Activated CD8-positive, alpha-beta memory T cell treated with anti-CD3 and anti-CD28 coated beads, Interleukin-2, amount 50 U/mL, for 24 hours (primary cell): ENCODE measurements around the gene LTB4R.

Experiments used
- DNase-seq: peaks from one replicate; pipeline ENCODE4 v3.0.0-alpha.2; 2020; ENCODE audit errors: extremely low read depth

The LTB4R gene

DNA sequence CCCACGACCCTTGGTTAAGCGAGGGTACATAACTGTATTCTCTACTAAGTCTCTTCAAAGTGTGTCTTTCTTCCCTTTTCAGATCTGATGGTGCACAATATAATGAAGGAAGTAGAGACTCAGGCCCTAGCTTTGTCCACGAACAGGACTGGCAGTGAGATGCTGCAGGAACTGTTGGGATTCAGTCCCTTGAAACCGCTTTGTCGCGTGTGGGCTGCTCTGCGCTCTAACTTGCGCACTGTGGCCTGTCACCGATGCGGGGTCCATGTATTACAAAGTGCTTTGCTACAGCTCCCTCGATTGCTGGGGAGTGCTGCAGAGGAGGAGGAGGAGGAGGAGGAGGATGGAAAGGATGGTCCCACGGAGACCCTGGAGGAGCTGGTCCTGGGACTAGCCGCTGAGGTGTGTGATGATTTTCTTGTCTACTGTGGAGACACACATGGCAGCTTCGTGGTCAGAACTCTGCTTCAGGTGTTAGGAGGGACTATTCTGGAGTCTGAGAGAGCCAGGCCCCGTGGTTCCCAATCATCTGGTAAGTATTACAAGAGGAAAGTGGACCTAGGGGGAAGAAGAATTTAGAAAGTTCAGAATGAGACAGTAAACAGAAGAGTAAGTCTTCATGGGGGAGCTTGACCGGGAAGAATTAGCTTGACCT is 10.8 kb upstream of the LTB4R start:
- DNase-seq, result no peak

DNA sequence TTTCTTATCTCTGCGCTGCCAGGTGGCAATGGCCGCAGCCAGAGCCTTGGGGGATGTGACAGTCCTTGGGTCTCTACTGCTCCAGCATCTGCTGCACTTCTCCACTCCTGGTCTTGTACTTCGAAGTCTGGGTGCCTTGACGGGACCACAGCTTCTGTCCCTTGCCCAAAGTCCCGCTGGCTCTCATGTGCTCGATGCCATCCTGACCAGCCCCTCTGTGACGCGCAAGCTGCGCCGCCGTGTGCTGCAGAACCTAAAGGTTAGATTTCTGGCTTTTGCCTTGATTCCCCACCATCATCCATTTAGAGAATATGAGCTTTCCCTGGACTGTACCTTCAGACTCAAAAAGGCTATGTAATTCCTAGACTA is 7.3 kb upstream of the LTB4R start:
- no peak for DNase-seq

DNA sequence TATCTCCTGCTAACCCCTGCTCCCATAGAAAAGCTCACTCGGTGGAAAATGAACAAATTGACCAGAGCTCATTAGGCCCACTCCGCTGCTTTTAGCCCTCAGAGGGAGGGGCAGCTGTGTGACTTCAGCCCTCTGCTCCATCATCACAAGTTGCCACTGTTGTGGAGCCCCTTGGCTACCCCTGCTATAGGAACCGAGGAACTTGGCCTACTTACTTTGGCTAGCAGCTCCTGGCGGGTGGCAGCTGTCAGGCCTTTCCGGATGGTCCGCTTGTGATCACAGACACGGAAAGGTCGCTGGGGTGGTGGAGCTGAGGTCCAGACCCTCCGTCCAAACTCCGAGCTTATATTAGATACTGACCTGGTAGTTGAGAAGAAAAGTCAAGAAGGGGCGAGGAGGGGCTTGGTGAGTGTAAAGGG is 4.1 kb upstream of the LTB4R start:
- DNase-seq, result no peak

DNA sequence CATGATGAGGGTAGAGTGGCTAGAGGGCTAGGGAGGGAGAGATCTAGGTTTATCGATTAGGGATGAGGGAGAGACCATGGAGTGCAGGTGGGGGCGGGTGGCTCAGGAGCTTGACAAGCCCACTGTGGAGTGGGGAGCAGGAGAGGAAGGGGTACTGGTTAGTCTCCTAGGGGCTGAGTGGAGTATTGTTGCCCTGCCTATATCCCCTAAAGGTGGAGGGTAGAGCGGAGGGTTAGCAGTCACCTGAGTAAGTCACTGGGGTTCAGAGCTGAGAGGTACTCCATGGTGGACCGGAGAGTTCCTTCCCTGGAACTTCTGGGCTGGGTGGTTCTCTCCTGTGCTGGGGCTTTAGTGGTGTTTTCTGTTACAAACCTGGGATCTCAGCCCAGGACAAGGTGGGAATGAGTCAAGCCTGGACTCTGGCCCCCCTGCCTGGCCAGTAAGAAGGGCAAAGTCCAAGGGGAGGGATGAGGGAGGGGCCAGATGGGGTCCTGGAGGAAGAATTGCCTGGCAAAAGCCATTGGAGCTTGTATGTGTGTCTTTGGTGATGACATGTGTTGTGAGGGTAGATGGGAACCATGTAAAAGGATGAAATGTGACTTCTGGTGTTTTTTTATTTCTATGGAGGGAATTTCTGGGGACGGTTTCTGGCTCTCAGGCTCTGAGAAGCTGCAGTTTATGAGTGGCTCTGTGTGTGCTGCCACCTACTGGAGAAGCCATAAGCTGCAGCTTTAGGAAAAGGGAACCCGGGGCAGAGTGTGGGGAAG is 3.5 kb upstream of the LTB4R start, which contains the start of gene CIDEB:
Gene CIDEB, minus strand, starts transcription at position 403 of the 767 bp plus-strand sequence. Its CDS starts 119 bp downstream, at position 284.
- DNase-seq, result no peak

DNA sequence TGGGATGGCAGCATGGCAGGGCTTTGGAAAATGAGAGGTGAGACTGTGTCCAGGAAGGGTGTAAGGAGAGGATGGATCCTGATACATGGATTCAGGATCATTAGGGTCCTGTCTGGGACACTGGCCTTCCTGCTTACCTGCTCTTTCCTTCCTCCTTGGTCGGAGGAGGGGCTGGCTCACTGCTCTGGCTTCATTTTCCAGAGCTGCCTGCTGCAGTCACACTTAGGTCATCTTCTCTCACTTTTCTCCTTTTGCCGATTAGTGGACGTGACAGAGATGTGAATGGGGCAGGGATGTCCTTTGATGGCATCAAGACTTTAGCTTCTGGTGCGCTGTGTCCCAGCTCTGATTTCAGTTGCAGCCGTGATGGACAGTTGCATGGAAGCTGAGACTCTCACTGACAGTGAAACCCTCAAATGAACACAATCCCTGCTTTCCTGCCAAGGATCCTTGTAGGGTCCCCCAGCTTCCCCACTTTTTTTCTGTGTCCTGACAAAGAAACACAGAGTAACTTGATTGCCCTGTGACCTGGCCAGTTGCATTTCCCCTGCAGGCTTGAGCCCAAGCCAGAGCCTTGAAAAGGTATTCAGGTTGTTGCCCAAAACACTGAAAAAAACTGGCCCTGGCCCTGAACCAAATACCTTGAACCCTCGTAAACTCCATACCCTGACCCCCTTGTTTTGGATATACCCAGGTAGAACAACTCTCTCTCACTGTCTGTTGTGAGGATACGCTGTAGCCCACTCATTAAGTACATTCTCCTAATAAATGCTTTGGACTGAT is 2.8 kb upstream of the LTB4R start:
- no peak for DNase-seq

DNA sequence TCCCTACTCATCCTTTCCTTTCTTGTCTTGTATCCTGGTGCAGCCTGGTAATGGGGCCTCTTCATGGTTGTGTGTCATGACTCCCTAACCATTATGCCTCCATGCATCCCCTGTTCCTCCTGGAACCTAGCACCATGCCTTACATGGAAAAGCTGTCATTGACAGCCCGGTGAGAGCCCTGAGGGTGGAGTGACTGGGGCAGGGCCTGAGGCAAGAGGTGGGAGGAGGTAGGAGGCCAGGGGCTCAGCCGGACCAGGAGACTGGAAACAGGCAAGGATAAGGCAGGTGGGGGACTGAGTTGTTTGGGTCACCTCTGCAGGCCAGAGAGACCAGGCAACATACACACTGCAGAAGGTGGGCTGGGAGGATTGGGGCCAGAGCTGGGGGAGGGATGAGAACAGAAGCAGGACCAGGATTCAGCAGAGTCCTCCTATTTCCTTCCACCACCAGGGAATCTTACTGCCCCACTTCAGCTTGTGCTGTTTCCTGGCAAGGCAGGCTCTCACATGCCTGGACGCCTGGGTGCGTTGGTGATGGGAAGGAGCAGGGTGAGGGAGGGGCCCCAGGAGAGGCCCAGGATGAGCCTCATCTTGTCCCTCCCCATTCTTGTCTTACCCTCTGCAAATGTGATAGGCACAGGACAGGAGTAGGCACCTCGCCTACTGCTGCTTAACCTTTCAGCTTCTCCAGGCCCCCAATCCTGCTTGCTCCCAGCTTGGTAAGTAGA is 1.6 kb upstream of the LTB4R start, which contains the start of gene LTB4R2:
Gene LTB4R2, plus strand, starts transcription at position 603 of the 727 bp plus-strand sequence. CDS start 525 bp downstream, outside the sequence.
- DNase-seq, result no peak

DNA sequence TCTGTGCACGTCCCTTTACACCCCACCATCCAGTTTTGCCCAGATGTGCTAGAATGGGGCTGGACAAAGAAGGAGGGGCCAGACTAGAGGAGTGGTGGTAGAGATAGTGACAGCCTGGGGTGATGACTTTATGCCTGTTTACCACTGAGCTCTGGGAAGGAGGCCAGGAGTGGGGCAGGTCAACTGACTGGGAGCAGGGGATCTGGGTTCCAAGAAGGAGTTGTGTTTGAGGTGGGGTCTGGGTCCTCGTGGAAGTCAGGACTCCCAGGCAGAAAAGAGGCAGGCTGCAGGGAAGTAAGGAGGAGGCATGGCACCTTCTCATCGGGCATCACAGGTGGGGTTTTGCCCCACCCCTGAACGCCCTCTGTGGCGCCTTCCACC is 1.0 kb upstream of the LTB4R start:
- no peak for DNase-seq

DNA sequence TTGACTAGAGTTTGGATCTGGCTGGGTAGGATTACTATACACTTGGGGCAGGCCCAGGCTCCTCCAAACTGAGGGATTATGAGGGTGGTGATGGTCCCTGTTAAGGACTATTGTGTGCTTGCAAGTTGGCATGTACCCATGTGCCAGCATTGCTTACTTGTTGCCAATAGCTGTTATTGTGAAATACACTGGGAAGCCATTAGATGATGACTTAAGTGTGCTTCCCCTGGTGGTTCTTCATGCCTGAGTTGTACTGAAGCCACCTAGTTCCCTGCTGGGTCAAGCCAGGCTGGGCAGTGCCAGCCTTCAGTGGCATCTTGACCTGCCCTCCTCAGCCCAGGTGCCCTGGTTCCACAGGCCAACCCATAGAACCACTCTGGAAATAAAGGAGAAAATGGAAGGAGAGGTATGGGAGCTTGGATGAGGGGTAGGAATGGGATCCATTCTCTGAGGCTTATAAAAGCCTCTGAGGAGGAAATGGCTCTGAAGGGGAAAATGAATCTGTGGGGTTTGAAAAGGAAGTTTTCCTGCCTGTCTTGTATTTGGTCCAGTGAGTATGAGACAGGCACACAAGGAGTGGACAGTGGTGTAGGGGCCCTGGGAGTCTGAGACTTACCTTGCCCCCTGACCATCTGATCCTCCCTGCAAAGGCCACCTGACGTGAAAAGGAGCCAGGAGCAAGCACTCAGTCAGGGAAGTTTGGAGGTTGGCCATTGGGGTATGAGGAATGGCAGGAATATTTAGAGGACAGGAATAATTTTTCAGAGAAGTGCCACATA is 724 bp downstream of the LTB4R start:
- no peak for DNase-seq

DNA sequence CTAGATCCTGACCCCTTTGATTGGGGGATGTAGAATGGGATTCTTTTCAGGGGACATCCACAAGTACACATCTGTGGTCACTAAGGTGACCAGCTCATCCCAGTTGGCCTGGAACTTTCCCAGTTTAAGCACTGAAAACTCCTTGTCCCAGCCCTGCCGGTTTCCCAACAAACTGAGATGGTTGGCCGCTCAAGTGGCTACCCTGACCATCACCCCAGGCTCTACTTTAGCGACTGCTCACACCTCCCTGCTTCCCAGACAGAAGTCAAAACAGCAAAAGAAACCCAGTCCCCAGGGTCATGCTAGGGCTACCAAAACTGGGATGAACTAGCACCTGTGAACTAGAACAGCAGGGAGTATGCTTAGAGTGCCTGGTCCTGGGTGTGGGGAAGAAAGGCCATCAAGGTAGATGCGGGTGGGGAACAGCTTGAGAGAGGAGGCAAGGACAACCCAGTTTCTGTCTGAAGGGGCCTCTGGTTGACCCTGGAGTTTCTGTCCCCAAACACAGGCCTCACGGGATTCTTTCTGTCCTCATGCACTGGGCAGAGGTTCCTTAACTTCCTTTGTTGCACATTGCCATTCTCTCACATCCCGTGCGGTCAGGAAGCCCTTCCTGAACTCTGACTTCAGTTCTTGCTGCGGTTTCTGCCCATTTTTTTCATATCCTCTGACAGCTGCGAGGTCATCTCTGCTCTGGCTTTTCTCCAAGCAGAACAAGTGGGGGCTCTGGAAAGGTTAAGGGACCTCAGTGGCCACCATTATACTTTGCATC is 1.6 kb downstream of the LTB4R start:
- DNase-seq, result no peak

DNA sequence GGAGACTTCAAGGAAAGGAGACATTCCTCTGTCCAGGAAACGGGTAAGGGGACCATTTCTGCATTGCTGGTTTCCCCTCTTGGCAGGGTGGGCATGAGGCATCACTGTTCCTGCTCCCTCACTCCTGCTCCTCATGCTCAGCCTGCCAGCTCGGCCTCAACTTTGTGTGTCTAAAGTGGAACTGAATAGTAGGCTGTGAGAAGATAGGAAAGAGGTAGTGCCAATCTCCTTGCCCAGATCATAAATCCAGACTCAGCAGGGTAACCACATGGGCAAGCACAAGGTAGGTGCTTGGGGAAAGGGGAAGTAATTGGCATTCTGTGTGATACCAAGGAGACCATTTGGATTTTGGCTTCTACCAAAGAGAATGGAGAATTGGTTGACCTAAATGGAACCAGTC is 2.6 kb downstream of the LTB4R start:
- no peak for DNase-seq

DNA sequence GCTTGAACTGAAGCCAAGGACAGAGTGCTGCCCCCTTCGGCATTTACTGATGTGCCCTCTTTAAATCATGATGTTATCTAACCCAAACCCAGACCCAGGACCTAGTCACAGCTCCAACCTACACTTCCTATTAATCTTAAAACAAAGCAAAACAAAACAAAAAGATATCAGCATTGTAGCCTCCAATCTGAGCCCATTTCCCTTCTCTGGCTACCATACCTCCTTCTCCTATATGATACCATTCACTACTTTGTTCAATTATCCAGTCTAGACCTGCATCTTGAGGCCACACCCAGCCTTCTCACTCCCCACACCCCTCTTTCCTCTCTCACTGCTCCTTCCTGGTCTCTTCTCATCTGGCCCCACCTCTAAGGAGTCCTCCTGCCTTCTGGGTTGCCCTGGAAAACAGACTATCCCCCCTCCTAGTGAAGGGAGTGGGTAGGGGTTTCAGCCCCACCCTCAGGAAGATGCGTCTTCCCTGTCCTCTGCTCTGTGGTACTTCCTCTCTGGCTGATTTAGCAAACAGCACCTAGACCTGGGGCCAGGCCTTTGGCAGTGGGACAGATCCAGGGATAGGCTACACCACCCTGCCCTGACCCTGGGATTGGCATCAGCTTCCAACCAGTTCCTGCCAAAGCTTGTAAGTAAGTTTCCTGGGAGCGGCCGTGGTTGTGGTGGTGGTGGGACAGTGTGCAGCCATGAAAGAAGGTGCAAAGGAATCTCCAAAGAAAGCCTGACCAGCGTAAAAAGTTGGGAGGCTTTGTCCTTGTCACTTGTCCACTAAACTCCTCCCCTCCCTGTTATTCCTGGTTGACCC is 3.3 kb downstream of the LTB4R start:
- no peak for DNase-seq

DNA sequence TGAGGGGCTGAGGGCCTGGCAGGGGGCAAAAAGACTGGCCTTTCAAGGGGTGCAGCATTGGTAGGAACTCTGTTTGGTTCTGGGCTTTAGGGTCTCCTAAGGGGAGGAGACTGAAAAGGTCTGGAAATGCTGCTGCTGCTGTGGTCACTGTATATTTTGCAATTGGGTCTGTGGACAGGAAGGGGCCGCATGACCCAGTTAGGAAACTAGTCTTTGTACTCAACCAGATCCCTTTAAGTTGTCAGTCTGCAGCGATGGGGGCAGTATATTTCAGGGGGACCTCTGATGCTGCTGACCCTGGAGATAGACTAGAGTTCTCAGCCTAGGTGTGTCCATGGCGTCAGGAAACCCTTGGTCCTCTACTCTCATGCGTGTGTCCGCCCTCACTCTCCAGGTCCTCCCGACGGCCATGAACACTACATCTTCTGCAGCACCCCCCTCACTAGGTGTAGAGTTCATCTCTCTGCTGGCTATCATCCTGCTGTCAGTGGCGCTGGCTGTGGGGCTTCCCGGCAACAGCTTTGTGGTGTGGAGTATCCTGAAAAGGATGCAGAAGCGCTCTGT is 4.0 kb downstream of the LTB4R start:
- no peak for DNase-seq

DNA sequence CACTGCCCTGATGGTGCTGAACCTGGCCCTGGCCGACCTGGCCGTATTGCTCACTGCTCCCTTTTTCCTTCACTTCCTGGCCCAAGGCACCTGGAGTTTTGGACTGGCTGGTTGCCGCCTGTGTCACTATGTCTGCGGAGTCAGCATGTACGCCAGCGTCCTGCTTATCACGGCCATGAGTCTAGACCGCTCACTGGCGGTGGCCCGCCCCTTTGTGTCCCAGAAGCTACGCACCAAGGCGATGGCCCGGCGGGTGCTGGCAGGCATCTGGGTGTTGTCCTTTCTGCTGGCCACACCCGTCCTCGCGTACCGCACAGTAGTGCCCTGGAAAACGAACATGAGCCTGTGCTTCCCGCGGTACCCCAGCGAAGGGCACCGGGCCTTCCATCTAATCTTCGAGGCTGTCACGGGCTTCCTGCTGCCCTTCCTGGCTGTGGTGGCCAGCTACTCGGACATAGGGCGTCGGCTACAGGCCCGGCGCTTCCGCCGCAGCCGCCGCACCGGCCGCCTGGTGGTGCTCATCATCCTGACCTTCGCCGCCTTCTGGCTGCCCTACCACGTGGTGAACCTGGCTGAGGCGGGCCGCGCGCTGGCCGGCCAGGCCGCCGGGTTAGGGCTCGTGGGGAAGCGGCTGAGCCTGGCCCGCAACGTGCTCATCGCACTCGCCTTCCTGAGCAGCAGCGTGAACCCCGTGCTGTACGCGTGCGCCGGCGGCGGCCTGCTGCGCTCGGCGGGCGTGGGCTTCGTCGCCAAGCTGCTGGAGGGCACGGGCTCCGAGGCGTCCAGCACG is 4.7 kb downstream of the LTB4R start:
- DNase-seq, result no peak

DNA sequence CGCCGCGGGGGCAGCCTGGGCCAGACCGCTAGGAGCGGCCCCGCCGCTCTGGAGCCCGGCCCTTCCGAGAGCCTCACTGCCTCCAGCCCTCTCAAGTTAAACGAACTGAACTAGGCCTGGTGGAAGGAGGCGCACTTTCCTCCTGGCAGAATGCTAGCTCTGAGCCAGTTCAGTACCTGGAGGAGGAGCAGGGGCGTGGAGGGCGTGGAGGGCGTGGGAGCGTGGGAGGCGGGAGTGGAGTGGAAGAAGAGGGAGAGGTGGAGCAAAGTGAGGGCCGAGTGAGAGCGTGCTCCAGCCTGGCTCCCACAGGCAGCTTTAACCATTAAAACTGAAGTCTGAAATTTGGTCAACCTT is 5.3 kb downstream of the LTB4R start:
- DNase-seq, result no peak

DNA sequence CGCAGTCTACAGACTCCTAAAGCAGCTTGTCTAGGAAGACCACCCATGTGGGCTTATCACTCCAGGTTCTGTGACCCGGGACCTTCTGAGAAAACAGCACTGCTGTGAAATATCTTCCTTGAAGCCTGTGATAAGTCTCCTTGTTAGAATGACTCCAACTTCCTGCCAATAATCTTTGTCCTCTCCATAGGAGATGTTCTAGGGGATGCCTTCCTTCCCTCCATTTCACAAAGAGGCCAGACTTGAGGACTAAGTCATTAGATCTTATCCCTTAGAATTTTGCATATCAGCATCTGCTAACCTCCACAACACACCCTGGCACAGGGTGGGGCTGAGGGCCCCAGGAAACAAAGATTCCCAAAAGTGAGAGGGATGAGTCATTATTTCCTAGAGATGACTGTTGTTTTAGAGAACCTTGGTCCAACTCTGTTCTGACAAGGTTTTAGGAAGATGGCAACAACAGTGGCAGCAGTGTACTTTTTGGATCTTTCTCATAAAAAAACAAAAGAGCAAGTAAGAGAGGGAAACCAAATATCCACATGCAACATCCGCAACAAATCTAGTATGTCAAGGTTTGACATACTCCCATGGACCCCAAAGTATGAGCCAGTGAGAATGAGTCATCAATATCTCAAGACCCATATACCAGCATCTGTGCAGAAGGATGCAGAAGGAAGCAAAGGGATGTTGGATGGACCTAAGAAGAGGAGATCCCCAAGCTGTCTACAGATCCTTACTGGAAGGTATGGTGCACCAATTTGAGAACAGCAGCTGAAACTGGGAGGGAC is 6.0 kb downstream of the LTB4R start:
- no peak for DNase-seq

DNA sequence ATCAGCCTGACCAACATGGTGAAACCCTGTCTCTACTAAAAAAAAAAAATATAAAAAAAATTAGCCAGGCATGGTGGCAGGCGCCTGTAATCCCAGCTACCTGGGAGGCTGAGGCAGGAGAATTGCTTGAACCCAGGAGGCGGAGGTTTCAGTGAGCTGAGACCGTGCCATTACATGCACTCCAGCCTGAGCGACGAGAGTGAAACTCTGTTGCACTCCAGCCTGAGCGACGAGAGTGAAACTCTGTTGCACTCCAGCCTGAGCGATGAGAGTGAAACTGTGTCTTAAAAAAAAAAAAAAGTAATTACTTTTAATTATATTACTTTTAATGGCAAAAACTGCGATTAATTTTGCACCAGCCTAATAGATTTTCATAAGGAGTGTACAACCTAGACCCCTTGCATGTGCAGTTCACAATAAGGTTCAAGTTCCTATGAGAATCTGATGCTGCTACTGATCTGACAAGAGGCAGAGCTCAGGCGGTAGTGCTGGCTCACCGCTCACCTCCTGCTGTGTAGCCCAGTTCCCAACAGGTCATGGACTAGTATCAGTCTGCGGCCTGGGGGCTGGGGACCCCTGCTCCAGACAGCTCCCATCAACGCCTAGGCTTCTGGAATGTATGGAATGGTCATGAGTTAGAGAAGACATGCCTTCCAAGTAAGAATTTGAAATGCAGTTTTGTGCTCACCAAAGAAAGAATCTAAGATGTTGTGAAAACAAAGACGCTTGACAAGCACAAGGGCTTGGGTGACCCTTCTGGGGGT is 10.1 kb downstream of the LTB4R start:
- DNase-seq, result no peak

DNA sequence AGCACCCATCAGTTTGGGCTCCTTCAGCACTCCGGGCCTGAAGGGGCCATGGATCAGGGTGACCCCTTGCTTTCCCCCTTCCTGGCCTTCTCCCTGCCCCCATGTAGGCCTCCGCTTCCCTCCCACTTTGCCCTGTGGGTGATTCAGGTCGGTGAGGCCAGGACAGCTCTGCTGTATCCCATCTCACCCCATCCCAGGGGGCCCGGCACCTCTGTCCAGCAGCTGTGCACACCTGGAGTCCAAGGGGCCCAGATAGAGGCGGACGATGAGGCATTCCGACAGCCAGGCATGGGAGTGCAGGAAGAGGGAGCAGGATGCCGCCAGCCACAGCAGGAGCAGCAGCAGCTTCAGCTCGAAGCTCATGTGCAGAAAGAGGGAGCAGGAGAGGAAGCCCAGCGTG is 11.4 kb downstream of the LTB4R start:
- DNase-seq, result no peak
